WTC11 (cell line): ENCODE measurements around the gene BSN. TPM values are rescaled to one million over a fixed set of nuclear protein-coding genes. Genes with fewer than 3 reads are reported as not detected.

Source experiments
- ATAC-seq: fragments of 200-7000 bp; cut with Tn5 transposase; 2 replicates; pipeline ENCODE4 v1.10.0; 2021; ENCODE audit warnings: mild to moderate bottlenecking, moderate library complexity
- CTCF ChIA-PET: fragments of 300-600 bp; sonication (Branson Sonifier 250); formaldehyde crosslinking; loops from one replicate; lab custom pipeline; 2021; ENCODE audit warnings: antibody characterized with exemption; lab: Charles Lee
- POLR2A ChIA-PET: fragments of 350-600 bp; sonication (Branson Sonifier 250); formaldehyde crosslinking; loops from one replicate; lab custom pipeline; 2021; ENCODE audit warnings: antibody characterized with exemption; lab: Charles Lee
- DNase-seq: peaks from one replicate; pipeline ENCODE4 v3.0.0; 2021; ENCODE audit warnings: low spot score
- H3K27ac Mint-ChIP-seq: 2 replicates; pipeline ENCODE4 v1.8.0; 2021; ENCODE audit warnings: mixed read lengths
- H3K27me3 Mint-ChIP-seq: 2 replicates; pipeline ENCODE4 v1.8.0; 2021; ENCODE audit warnings: low read depth, mild to moderate bottlenecking, moderate library complexity, mixed read lengths
- H3K36me3 Mint-ChIP-seq: 2 replicates; pipeline ENCODE4 v1.8.0; 2021; ENCODE audit warnings: mixed read lengths
- H3K4me1 Mint-ChIP-seq: 2 replicates; pipeline ENCODE4 v1.8.0; 2022; ENCODE audit warnings: mixed read lengths
- H3K4me3 Mint-ChIP-seq: 2 replicates; pipeline ENCODE4 v1.8.0; 2021; ENCODE audit warnings: mild to moderate bottlenecking, moderate library complexity, mixed read lengths
- H3K9me3 Mint-ChIP-seq: 2 replicates; pipeline ENCODE4 v1.8.0; 2021; ENCODE audit warnings: mixed read lengths
- ELF4 ChIP-seq: sonication (generic); formaldehyde crosslinking; IDR thresholded peaks from 2 replicates; pipeline ENCODE4 v1.8.1; 2022; ENCODE audit warnings: low read depth, mild to moderate bottlenecking, moderate library complexity, missing genetic modification reagents
- FOXJ3 ChIP-seq: sonication (generic); formaldehyde crosslinking; IDR thresholded peaks from 2 replicates; pipeline ENCODE4 v1.9.0; 2021; ENCODE audit warnings: missing genetic modification reagents, mild to moderate bottlenecking, borderline replicate concordance
- FOXP4 ChIP-seq: sonication (generic); formaldehyde crosslinking; IDR thresholded peaks from 2 replicates; pipeline ENCODE4 v1.8.0; 2022; ENCODE audit warnings: mild to moderate bottlenecking, missing genetic modification reagents
- JUN ChIP-seq: sonication (generic); formaldehyde crosslinking; IDR thresholded peaks from 2 replicates; pipeline ENCODE4 v1.8.0; 2023; ENCODE audit warnings: mild to moderate bottlenecking, missing genetic modification reagents
- MLX ChIP-seq: sonication (generic); formaldehyde crosslinking; IDR thresholded peaks from 2 replicates; pipeline ENCODE4 v1.8.1; 2023; ENCODE audit warnings: mild to moderate bottlenecking, missing genetic modification reagents, moderate library complexity
- NR2C2 ChIP-seq: sonication (generic); formaldehyde crosslinking; IDR thresholded peaks from 2 replicates; pipeline ENCODE4 v1.8.0; 2022; ENCODE audit warnings: mild to moderate bottlenecking, missing genetic modification reagents
- OVOL2 ChIP-seq: fragments of 250-450 bp; sonication (Bioruptor Pico); IDR thresholded peaks from 2 replicates; pipeline ENCODE4 v1.9.0; 2021; ENCODE audit warnings: mild to moderate bottlenecking, borderline replicate concordance
- RELA ChIP-seq: sonication (generic); formaldehyde crosslinking; IDR thresholded peaks from 2 replicates; pipeline ENCODE4 v1.8.1; 2022; ENCODE audit warnings: missing genetic modification reagents, mild to moderate bottlenecking, borderline replicate concordance
- TCF7 ChIP-seq: sonication (generic); formaldehyde crosslinking; IDR thresholded peaks from 2 replicates; pipeline ENCODE4 v1.8.0; 2022; ENCODE audit warnings: mild to moderate bottlenecking, low read depth, missing genetic modification reagents, moderate library complexity
- TP53 ChIP-seq: sonication (generic); formaldehyde crosslinking; IDR thresholded peaks from 2 replicates; pipeline ENCODE4 v1.8.1; 2023; ENCODE audit warnings: mild to moderate bottlenecking, missing genetic modification reagents
- ZNF281 ChIP-seq: sonication (generic); formaldehyde crosslinking; IDR thresholded peaks from 2 replicates; pipeline ENCODE4 v1.8.0; 2023; ENCODE audit warnings: mild to moderate bottlenecking, missing genetic modification reagents
- ZNF416 ChIP-seq: fragments of 250-450 bp; sonication (Bioruptor Pico); IDR thresholded peaks from 2 replicates; pipeline ENCODE4 v1.9.0; 2021; ENCODE audit warnings: mild to moderate bottlenecking, inconsistent platforms
- total RNA-seq: library from RNA; stranded (reverse); gene quantifications from 3 replicates; pipeline ENCODE4 v1.2.3, GENCODE V29; 2021
- TF ChIP-seq, protein P1 (sequence below): sonication (generic); formaldehyde crosslinking; IDR thresholded peaks from 2 replicates; pipeline ENCODE4 v1.8.1; 2022; ENCODE audit warnings: low read depth, missing genetic modification reagents, borderline replicate concordance
- TF ChIP-seq, protein P2 (sequence below): sonication (generic); formaldehyde crosslinking; conservative IDR thresholded peaks from 2 replicates; pipeline ENCODE4 v1.8.1; 2022; ENCODE audit warnings: mild to moderate bottlenecking, missing genetic modification reagents
- TF ChIP-seq, protein P3 (sequence below): fragments of 250-450 bp; sonication (Bioruptor Pico); IDR thresholded peaks from 2 replicates; pipeline ENCODE4 v1.9.0; 2021; ENCODE audit warnings: mild to moderate bottlenecking, borderline replicate concordance
- TF ChIP-seq, protein P4 (sequence below): sonication (generic); formaldehyde crosslinking; IDR thresholded peaks from 2 replicates; pipeline ENCODE4 v1.8.1; 2023; ENCODE audit warnings: mild to moderate bottlenecking, missing genetic modification reagents

Gene BSN
- total RNA-seq, 1 experiment from 2014 or later = 2.8 TPM

DNA sequence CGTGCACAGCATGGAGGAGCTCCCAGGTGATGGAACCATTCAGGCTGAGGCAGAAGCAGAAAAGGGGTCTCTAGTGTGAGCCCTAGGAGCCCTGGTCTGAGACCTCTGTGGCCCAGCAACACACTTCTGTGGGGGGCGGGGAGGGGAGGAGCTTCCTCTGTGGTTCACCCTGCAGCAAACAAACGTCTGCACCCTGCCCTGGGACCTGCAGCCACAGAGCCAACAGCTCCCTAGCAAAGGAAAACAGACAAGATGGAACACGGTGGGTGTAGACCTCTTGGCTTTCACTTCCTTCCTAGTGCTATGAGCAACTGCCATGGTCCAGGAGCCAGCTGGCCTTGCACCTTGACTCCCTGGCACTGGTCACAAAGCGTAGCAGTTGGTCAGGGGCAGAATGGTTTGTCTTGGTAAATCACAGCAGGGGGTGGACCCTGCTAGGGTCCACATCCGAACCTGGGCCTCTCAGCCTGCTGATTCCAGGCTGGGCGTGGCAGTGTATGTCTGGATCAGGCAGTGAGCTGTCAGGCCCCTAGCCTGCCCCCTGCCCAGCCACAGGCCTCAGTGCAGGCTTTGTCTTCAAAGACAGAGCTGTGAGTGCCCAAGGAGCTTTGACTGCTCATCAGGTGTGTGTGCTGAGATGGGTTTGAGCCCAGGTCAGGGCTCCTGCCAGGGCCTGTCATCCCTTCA lies 158.5 kb downstream of the BSN start (continued):
- TF ChIP-seq FOXP4 (CRISPR knock-in tag) = no peak

GRCh38 chr3:49713336-49714105 lies 159.2 kb downstream of the BSN start:
- no peak for ATAC-seq
- Mint-ChIP-seq H3K9me3 (no peaks in the 10 kb centered on the region), H3K4me3 (no peak overlapping the region), H3K36me3 (no peaks in the 10 kb centered on the region; the same call in 1 of the 2 replicates), H3K27ac (no peak overlapping the region), H3K27me3 (no peaks in the 10 kb centered on the region), H3K4me1 (peaks cover 2% of the 10 kb centered on the region)
- ChIA-PET CTCF (interaction anchor here (1.0 to 3.3 kb wide), 3 partner anchors 11 to 174 kb away, joined by 3 to 49 read pairs (median 6); no protein-coding TSS in a partner anchor), POLR2A (no interaction called here)
- DNase-seq = no peak
- no peak for TF ChIP-seq JUN (CRISPR knock-in tag)
- TF ChIP-seq TP53 = no peak
- TF ChIP-seq NR2C2 (CRISPR knock-in tag) = no peak
- TF ChIP-seq, protein P1, sequence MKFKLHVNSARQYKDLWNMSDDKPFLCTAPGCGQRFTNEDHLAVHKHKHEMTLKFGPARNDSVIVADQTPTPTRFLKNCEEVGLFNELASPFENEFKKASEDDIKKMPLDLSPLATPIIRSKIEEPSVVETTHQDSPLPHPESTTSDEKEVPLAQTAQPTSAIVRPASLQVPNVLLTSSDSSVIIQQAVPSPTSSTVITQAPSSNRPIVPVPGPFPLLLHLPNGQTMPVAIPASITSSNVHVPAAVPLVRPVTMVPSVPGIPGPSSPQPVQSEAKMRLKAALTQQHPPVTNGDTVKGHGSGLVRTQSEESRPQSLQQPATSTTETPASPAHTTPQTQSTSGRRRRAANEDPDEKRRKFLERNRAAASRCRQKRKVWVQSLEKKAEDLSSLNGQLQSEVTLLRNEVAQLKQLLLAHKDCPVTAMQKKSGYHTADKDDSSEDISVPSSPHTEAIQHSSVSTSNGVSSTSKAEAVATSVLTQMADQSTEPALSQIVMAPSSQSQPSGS (CRISPR knock-in tag) = no peak
- no peak for TF ChIP-seq MLX (CRISPR knock-in tag)
- TF ChIP-seq, protein P2, sequence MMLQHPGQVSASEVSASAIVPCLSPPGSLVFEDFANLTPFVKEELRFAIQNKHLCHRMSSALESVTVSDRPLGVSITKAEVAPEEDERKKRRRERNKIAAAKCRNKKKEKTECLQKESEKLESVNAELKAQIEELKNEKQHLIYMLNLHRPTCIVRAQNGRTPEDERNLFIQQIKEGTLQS (CRISPR knock-in tag) = no peak
- TF ChIP-seq, protein P3, sequence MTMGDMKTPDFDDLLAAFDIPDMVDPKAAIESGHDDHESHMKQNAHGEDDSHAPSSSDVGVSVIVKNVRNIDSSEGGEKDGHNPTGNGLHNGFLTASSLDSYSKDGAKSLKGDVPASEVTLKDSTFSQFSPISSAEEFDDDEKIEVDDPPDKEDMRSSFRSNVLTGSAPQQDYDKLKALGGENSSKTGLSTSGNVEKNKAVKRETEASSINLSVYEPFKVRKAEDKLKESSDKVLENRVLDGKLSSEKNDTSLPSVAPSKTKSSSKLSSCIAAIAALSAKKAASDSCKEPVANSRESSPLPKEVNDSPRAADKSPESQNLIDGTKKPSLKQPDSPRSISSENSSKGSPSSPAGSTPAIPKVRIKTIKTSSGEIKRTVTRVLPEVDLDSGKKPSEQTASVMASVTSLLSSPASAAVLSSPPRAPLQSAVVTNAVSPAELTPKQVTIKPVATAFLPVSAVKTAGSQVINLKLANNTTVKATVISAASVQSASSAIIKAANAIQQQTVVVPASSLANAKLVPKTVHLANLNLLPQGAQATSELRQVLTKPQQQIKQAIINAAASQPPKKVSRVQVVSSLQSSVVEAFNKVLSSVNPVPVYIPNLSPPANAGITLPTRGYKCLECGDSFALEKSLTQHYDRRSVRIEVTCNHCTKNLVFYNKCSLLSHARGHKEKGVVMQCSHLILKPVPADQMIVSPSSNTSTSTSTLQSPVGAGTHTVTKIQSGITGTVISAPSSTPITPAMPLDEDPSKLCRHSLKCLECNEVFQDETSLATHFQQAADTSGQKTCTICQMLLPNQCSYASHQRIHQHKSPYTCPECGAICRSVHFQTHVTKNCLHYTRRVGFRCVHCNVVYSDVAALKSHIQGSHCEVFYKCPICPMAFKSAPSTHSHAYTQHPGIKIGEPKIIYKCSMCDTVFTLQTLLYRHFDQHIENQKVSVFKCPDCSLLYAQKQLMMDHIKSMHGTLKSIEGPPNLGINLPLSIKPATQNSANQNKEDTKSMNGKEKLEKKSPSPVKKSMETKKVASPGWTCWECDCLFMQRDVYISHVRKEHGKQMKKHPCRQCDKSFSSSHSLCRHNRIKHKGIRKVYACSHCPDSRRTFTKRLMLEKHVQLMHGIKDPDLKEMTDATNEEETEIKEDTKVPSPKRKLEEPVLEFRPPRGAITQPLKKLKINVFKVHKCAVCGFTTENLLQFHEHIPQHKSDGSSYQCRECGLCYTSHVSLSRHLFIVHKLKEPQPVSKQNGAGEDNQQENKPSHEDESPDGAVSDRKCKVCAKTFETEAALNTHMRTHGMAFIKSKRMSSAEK (CRISPR knock-in tag) = no peak
- no peak for TF ChIP-seq OVOL2
- no peak for TF ChIP-seq ELF4
- TF ChIP-seq, protein P4, sequence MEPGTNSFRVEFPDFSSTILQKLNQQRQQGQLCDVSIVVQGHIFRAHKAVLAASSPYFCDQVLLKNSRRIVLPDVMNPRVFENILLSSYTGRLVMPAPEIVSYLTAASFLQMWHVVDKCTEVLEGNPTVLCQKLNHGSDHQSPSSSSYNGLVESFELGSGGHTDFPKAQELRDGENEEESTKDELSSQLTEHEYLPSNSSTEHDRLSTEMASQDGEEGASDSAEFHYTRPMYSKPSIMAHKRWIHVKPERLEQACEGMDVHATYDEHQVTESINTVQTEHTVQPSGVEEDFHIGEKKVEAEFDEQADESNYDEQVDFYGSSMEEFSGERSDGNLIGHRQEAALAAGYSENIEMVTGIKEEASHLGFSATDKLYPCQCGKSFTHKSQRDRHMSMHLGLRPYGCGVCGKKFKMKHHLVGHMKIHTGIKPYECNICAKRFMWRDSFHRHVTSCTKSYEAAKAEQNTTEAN (CRISPR knock-in tag) = no peak
- no peak for TF ChIP-seq ZNF281 (CRISPR knock-in tag)
- TF ChIP-seq FOXJ3 (CRISPR knock-in tag) = no peak
- no peak for TF ChIP-seq TCF7 (CRISPR knock-in tag)
- TF ChIP-seq ZNF416 (CRISPR knock-in tag) = no peak
- TF ChIP-seq RELA (CRISPR knock-in tag) = no peak
